Measurements from ENCODE around the gene DST.

Gene DST

DNA sequence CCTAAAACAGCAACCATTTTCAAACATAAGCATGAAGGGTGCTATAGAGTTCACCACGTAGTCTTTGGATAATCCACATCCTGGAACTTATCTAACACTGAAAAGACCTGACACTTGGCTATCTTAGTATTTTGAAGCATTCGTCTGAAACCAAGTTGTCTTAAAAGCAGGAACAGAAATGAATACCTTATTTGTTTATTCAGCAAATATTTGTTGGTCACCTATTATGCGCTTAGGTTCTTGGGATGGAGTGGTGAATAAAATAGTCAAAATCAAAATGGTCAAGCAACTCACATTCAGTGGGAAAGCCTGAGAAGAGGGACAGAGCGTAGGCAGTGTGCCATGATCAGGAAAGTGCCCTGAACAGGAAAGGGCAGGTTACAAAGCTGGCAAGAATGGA lies 206.9 kb downstream of the DST start:
- DNase-seq (ENCODE audit: low read depth in 3 of 3) = no peak

DNA sequence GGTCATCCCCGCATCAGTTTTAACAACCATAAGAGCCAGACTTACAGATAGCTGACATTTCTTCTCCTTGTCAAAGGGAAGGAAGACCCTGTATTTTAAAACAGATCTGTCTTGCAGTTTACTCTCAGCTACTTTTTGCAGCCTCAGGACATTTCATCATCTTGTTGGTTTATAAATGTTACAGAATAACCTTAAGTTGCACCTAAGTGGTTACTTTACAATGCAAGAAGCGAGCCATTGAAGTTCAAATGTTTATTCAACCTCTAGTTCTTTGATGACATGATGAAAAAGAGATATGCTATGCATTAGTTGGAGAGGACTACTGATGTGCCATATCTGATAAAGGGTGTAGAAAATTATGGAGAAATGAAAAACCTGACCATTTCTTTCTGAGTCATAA lies 207.4 kb downstream of the DST start:
- no peak for DNase-seq (ENCODE audit: low read depth in 3 of 3)

DNA sequence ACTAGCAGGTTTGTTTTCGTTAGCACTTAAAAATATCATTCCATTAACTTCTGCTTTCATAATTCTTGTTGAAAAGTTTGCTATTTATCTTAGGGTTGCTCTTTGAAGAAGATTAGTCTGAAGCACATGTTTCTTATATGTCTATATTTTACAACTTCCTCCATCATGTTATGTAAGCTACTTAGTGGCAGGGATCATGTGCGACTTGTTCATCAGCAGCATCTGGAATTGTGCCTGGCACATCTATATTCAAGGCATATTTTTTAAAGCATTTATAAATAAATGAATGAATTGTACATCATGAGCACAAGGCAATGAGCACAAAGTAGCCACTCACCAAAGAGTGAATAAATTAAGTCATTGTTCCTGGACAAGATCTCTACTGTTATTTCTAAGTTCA lies 208.1 kb downstream of the DST start:
- no peak for DNase-seq (ENCODE audit: low read depth in 3 of 3)

DNA sequence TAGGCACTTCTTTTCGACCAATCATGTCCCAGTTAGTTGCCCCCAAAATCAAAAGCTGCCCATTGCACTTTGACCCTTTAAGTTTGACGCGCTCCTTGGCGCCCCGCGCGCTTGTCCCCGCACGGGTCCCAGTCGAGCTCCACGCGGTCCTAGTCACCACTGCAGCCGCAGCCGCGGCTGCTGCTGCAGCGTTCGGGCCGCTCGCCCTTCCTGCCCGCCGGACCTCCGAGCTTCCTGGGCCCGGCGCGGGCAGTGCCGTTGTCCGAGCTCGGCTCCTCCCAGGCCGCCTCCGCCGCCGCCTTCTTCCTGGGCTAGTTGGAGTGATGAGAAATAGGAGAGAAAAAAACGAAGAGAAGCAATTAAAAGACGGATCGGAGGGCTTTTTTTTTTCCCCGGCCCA lies 209.6 kb downstream of the DST start:
- no peak for DNase-seq (ENCODE audit: low read depth in 3 of 3)

DNA sequence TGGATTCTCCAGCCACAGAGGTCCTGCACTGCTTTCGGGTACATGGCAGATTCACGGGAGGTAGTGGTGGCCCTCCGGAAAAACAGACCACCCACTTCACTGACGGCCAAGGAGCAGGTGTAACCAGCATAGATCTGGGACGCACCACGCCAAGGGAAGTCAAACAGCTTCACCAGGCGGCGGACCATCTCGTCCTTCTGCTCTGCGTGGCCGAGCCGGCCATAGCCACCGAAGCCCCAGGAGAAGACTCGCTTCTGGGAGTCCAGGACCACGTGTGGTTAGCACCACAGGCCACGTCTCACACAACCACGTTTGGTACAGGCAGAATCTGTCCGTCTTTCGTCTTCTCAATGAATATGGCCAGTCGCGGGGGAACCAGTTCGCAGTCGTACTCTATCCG lies 210.5 kb downstream of the DST start:
- DNase-seq (ENCODE audit: low read depth in 3 of 3) = no peak

DNA sequence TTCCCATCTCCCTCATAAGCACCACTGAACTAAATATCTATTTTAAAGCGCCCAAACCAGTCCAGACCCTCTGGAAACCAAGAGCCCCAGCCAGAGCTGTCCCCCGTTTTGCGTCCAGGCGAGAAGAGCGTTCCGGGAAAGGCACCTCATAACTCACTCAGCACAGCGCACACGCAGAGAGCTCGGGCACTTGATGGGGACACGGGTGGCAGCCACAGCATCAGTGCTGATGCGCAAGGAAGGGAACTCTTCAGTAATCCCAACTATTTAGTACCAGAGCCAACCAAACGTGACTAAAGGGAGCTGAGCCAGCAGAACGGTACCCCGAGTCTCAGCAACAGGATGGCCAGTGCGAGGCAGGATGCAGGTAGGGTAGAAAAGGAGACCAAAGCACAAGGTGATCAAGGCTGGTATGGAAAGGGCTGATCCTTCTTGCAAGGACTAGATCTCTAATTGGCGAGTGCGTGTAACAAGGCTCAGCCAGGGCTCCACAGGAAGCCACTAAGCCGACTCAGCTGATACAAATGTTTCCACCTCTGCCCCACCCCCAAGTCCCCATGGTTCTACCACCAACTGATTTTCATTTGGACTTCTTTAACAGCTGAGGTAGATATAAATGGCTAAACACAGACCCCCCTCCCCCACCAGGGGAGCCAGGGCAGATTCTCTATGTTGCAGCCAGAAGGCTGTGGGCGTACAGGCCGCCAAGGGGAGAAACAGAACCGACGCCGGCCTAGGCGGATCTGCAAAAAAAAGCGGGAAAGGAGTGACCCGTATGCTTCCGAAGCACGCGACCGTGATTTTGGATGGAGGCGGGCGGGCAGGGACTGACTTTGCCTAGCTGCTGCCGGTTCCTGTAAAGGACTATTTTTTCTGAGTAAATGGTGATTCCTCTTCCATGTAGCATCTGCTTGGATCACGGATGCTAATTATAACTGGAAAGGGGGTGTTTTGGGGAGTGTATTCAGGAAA lies 211.8 kb downstream of the DST start:
- no peak for DNase-seq (ENCODE audit: low read depth in 3 of 3)

DNA sequence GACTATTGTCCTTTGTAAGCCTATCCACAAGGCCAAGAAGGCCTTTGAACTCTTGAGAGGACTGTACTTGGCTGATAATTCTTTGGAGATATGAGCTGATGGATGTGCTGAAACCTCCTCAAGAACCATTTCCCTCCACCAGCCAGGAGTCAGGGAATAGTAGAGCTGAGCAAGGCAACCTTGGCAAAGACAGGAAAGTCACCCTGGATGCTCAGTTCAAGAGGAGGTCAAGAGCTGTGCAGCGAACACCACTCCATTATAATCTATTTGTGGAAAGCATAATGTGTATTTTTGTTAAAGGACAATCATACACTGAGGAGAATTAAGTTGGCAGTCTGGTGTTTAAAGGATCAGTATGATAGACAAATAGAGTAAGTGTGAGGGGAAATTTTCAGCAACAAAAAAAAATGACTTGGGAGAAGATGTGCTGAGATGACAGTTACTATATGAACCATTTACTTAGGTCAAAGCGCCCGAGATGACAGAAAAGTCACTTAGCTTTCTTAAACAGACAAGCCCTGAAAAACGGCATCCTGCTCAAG lies 218.1 kb downstream of the DST start:
- DNase-seq (ENCODE audit: low read depth in 3 of 3) = no peak

DNA sequence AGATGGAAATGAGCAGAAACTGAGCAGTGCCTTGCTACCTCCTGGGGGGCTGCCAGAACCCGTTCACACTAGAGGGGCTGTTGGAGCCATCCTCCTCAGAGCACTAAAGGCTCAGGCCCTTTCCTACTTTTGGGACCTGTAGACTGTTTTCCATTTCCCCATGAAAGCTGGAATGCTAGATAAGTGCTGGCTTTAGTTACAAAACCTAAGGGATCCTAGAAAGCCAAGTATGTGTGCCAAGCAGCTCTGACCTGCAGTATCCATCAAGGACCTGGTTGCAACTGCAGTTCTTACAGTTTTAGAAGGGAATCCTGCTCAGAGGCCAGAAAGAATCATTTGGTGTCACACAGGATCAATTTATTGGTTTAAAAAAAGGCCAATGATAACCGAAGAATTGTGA lies 218.6 kb downstream of the DST start:
- no peak for DNase-seq (ENCODE audit: low read depth in 3 of 3)

DNA sequence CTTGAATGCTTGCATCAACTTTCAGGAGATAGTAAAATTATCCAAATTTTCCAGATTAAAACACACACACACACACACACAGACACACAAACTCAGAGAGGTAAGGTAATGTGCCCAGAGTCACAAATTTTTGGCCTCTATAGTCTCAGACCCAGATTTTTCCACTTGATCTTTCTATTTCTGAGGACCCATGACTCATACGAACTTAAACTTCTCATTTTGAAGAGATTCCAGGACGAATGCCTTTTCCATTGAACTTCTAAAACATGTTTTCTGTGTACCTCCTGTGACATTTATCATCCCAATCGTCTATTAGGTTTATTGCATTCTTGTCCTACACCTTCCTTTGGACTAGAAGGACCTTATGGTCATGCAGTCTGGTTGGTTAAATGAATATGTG lies 222.4 kb downstream of the DST start:
- DNase-seq (ENCODE audit: low read depth in 3 of 3) = no peak

DNA sequence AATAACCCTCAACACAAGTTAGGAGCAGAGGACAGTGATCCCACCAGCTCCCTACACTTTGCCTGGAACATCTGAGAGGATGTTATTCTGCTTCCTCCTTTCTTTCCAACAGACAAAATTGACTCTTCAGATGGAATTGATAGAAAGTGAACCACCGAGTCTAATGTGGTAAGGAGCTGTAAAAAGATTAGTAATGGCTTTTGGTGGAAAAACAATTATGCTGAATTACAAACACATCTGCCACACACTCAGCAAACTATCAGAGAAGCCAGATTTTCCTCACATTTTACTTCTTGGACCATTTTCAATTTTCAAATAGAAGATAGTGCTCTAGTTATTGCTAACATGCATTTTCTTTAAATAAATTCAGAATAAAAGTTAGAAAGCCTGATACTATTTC lies 223.5 kb downstream of the DST start:
- no peak for DNase-seq (ENCODE audit: low read depth in 3 of 3)

DNA sequence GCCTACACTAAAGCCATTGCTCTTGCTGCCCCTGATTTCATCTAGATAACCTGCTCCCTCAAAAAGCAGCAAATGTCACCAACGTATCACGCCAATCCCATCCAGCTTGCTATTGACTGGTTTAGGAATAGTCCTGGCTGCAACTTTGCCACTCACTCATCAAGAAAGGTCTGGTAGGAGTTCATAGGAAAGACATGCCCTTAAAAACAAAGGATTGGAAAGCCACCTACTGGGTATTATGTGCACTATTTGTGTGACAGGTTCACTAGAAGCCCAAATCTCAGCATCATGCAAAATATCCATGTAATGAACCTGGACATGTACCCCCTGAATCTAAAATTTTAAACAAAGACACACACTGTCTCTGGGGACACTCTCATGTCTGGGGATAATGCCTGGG lies 224.9 kb downstream of the DST start:
- no peak for DNase-seq (ENCODE audit: low read depth in 3 of 3)

DNA sequence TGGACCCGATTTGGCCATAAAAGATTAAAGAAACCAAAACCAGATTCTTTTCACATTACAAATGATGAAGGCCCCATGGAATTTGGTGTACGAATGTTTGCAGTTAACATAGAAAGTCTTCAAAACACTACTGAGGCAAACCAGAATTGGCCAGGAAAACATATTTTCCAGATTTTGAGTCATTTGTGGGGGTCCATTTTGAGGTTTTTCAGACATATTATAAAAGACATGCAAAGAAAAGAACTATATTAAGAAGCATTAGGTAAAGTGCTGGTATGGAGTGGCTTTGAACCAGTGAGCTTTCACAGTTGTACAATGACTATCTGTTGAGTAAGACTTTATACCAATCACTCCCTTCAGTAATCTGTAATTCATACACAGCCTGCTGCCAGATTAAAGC lies 226.4 kb downstream of the DST start:
- DNase-seq (ENCODE audit: low read depth in 3 of 3) = no peak

DNA sequence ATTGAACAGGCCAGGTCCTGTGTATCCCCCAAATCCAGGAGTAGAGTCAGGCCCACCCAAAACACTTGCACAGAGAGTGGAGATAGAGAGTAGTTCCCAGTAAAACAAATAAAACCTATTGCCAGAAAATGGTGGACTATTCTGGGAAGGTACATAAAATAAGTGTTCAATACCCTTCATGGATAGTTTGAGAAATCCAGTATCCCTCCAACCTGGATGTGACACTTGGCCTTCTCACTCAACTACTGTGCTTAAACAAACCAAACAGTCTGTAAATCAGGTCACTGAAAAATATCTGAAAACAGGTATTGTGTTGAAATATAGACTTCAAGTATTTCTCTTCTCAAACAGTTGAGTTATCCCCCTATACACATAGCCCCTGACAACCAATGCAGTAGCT lies 233.7 kb downstream of the DST start:
- no peak for DNase-seq (ENCODE audit: low read depth in 3 of 3)
